Mucosa of stomach (tissue), 1 donor: ENCODE data around the gene COX6B1.
"Not testable (repeated sequence)": the region's sequence is repeated elsewhere in the genome, so short reads cannot be mapped to it uniquely, and the experiment has no call there.

Source experiments
- H3K27me3 ChIP-seq: one replicate; pipeline ENCODE4 v1.7.0; 2013; ENCODE audit warnings: mild to moderate bottlenecking, low read length; ENCODE audit not compliant: control insufficient read depth, insufficient read depth
- H3K36me3 ChIP-seq: one replicate; pipeline ENCODE4 v1.7.0; 2013; ENCODE audit warnings: low read length; ENCODE audit not compliant: control insufficient read depth, insufficient read depth
- H3K4me1 ChIP-seq: one replicate; pipeline ENCODE4 v1.7.0; 2013; ENCODE audit warnings: mild to moderate bottlenecking, low read length; ENCODE audit not compliant: control insufficient read depth, insufficient read depth
- H3K4me3 ChIP-seq: one replicate; pipeline ENCODE4 v1.7.0; 2013; ENCODE audit warnings: low read length
- H3K9ac ChIP-seq: one replicate; pipeline ENCODE4 v1.7.0; 2013; ENCODE audit warnings: mild to moderate bottlenecking, low read length, moderate library complexity
- H3K9me3 ChIP-seq: one replicate; pipeline ENCODE4 v1.7.0; 2013; ENCODE audit warnings: mild to moderate bottlenecking, low read length, moderate library complexity; ENCODE audit not compliant: control insufficient read depth
- donor health status: Pancreatic carcinoma.

COX6B1 gene

GRCh38 chr19:35675589-35676140, 27.5 kb downstream of the COX6B1 start:
- H3K4me3 ChIP-seq, result no peak overlapping the region
- peaks cover 19% of the 10 kb centered on the region for H3K27me3 ChIP-seq
- no peaks in the 10 kb centered on the region for H3K36me3 ChIP-seq
- no peaks in the 10 kb centered on the region for H3K9me3 ChIP-seq
- H3K4me1 ChIP-seq, result no peaks in the 10 kb centered on the region
- H3K9ac ChIP-seq, result no peak overlapping the region

GRCh38 chr19:35689836-35690235, 41.7 kb downstream of the COX6B1 start:
- Histone ChIP-seq H3K27me3 (no peaks in the 10 kb centered on the region), H3K4me1 (no peaks in the 10 kb centered on the region), H3K9me3 (no peaks in the 10 kb centered on the region), H3K36me3 (no peaks in the 10 kb centered on the region), H3K4me3 (no peak overlapping the region), H3K9ac (no peak overlapping the region)

- H3K36me3 ChIP-seq, H3K4me1 ChIP-seq, H3K4me3 ChIP-seq, H3K9me3 ChIP-seq, H3K9ac ChIP-seq, H3K27me3 ChIP-seq: not testable (repeated sequence)
These were observed 43.0 kb downstream of the COX6B1 start for GRCh38 chr19:35691106-35691505.

GRCh38 chr19:35692010-35692409, 43.9 kb downstream of the COX6B1 start:
- Histone ChIP-seq H3K9ac (no peak overlapping the region), H3K4me3 (no peak overlapping the region), H3K27me3 (no peaks in the 10 kb centered on the region), H3K36me3 (no peaks in the 10 kb centered on the region), H3K9me3 (no peaks in the 10 kb centered on the region), H3K4me1 (no peaks in the 10 kb centered on the region)

- H3K27me3 ChIP-seq, result no peaks in the 10 kb centered on the region
- no peaks in the 10 kb centered on the region for H3K9me3 ChIP-seq
- H3K36me3 ChIP-seq, result no peaks in the 10 kb centered on the region
- no peak overlapping the region for H3K4me3 ChIP-seq
- no peaks in the 10 kb centered on the region for H3K4me1 ChIP-seq
- H3K9ac ChIP-seq, result no peak overlapping the region
These were observed 45.3 kb downstream of the COX6B1 start for GRCh38 chr19:35693422-35693821.

- no peaks in the 10 kb centered on the region for H3K4me1 ChIP-seq
- H3K27me3 ChIP-seq, result no peaks in the 10 kb centered on the region
These were observed 45.9 kb downstream of the COX6B1 start for GRCh38 chr19:35693835-35694599.

GRCh38 chr19:35695895-35696422, 47.8 kb downstream of the COX6B1 start:
- H3K9ac ChIP-seq, result no peak overlapping the region
- H3K36me3 ChIP-seq, result no peaks in the 10 kb centered on the region
- H3K4me3 ChIP-seq, result no peak overlapping the region
- H3K9me3 ChIP-seq, result no peaks in the 10 kb centered on the region
- H3K4me1 ChIP-seq, result no peaks in the 10 kb centered on the region
- no peaks in the 10 kb centered on the region for H3K27me3 ChIP-seq

More at GRCh38 chr19:35693835-35694599, 45.9 kb downstream of the COX6B1 start:
- H3K9me3 ChIP-seq, result no peaks in the 10 kb centered on the region
- H3K36me3 ChIP-seq, result no peaks in the 10 kb centered on the region
- H3K4me3 ChIP-seq, result no peak overlapping the region
- no peak overlapping the region for H3K9ac ChIP-seq

GRCh38 chr19:35696835-35697234, 48.7 kb downstream of the COX6B1 start:
- no peak overlapping the region for H3K9ac ChIP-seq
- no peaks in the 10 kb centered on the region for H3K27me3 ChIP-seq
- H3K4me1 ChIP-seq, result peaks cover under 1% of the 10 kb centered on the region
- H3K36me3 ChIP-seq, result no peaks in the 10 kb centered on the region
- H3K4me3 ChIP-seq, result no peak overlapping the region
- no peaks in the 10 kb centered on the region for H3K9me3 ChIP-seq

GRCh38 chr19:35702223-35703012, 54.3 kb downstream of the COX6B1 start:
- peak overlapping the region; percentile 68 for H3K4me3 ChIP-seq
- H3K9me3 ChIP-seq, result no peaks in the 10 kb centered on the region
- H3K9ac ChIP-seq, result peak overlapping the region; percentile 50
- peaks cover 4% of the 10 kb centered on the region for H3K4me1 ChIP-seq
- peaks cover 8% of the 10 kb centered on the region for H3K27me3 ChIP-seq
- no peaks in the 10 kb centered on the region for H3K36me3 ChIP-seq

- Histone ChIP-seq H3K27me3 (peaks cover 8% of the 10 kb centered on the region), H3K4me3 (no peak overlapping the region), H3K4me1 (peaks cover 4% of the 10 kb centered on the region), H3K9ac (no peak overlapping the region), H3K36me3 (no peaks in the 10 kb centered on the region), H3K9me3 (no peaks in the 10 kb centered on the region)
These were observed 55.2 kb downstream of the COX6B1 start for GRCh38 chr19:35703343-35703742.

GRCh38 chr19:35704218-35704617, 56.1 kb downstream of the COX6B1 start, which contains the start of gene ZBTB32:
TSS of gene ZBTB32 (plus strand) at chr19:35704558. CDS start at chr19:35714627, 10,069 bp downstream.
- H3K4me1 ChIP-seq, result peaks cover 4% of the 10 kb centered on the region
- no peaks in the 10 kb centered on the region for H3K9me3 ChIP-seq
- H3K9ac ChIP-seq, result no peak within 1 kb of the TSS
- no peak within 1 kb of the TSS for H3K4me3 ChIP-seq
- no peaks in the 10 kb centered on the region for H3K36me3 ChIP-seq
- H3K27me3 ChIP-seq, result peaks cover 8% of the 10 kb centered on the region
